HG03095 (cell line): ENCODE measurements around the gene ZNF775.

Experiments
- ATAC-seq: cut with Tn5 transposase; IDR thresholded peaks from one replicate; pipeline ENCODE4 v1.9.1; 2021; ENCODE audit warnings: moderate library complexity; ENCODE audit not compliant: unreplicated experiment

ZNF775 gene

GRCh38 chr7:150410131-150410530, 31.0 kb downstream of the ZNF775 start:
- ATAC-seq: no peak

- ATAC-seq: no peak
Measured at GRCh38 chr7:150410680-150411346, 31.7 kb downstream of the ZNF775 start.

GRCh38 chr7:150411606-150412005, 32.5 kb downstream of the ZNF775 start:
- ATAC-seq: no peak

GRCh38 chr7:150412016-150412415, 32.9 kb downstream of the ZNF775 start:
- ATAC-seq: no peak

- no peak for ATAC-seq
Measured at GRCh38 chr7:150412518-150413488, 33.7 kb downstream of the ZNF775 start.

GRCh38 chr7:150413640-150414081, 34.5 kb downstream of the ZNF775 start:
- ATAC-seq: no peak

GRCh38 chr7:150415161-150416153, 36.3 kb downstream of the ZNF775 start:
- ATAC-seq: no peak

- ATAC-seq: no peak
Measured at GRCh38 chr7:150417239-150417638, 38.1 kb downstream of the ZNF775 start.

- no peak for ATAC-seq
Measured at GRCh38 chr7:150417863-150418262, 38.7 kb downstream of the ZNF775 start.

GRCh38 chr7:150420242-150420641, 41.1 kb downstream of the ZNF775 start:
- no peak for ATAC-seq

- ATAC-seq: peak; percentile 97
Measured at GRCh38 chr7:150420987-150421674, 42.0 kb downstream of the ZNF775 start.

- no peak for ATAC-seq
Measured at GRCh38 chr7:150421831-150422230, 42.7 kb downstream of the ZNF775 start.

GRCh38 chr7:150425670-150426069, 46.5 kb downstream of the ZNF775 start:
- no peak for ATAC-seq

- ATAC-seq: no peak
Measured at GRCh38 chr7:150428671-150429451, 49.7 kb downstream of the ZNF775 start.

GRCh38 chr7:150429699-150430098, 50.6 kb downstream of the ZNF775 start:
- no peak for ATAC-seq

- no peak for ATAC-seq
Measured at GRCh38 chr7:150430465-150431085, 51.4 kb downstream of the ZNF775 start.

- ATAC-seq: no peak
Measured at GRCh38 chr7:150431839-150432658, 52.9 kb downstream of the ZNF775 start.
